ENCODE data around the gene TBCD.

The TBCD gene

GRCh38 chr17:82923366-82924113 lies 171.7 kb downstream of the TBCD start:
- no peak for DNase-seq (ENCODE audit: low read depth in 3 of 3)

- DNase-seq (ENCODE audit: low read depth in 3 of 3), result no peak
Measured at GRCh38 chr17:82924214-82924613, 172.3 kb downstream of the TBCD start.

GRCh38 chr17:82924812-82925211 lies 172.9 kb downstream of the TBCD start:
- no peak for DNase-seq (ENCODE audit: low read depth in 3 of 3)

GRCh38 chr17:82925336-82925735 lies 173.5 kb downstream of the TBCD start:
- no peak for DNase-seq (ENCODE audit: low read depth in 3 of 3)

- no peak for DNase-seq (ENCODE audit: low read depth in 3 of 3)
Measured at GRCh38 chr17:82926081-82926480, 174.2 kb downstream of the TBCD start.

GRCh38 chr17:82926716-82927115 lies 174.9 kb downstream of the TBCD start:
- DNase-seq (ENCODE audit: low read depth in 3 of 3), result no peak

- no peak for DNase-seq (ENCODE audit: low read depth in 3 of 3)
Measured at GRCh38 chr17:82927311-82927660, 175.4 kb downstream of the TBCD start.

GRCh38 chr17:82927661-82928601 lies 176.1 kb downstream of the TBCD start:
- DNase-seq (ENCODE audit: low read depth in 3 of 3), result no peak

- no peak for DNase-seq (ENCODE audit: low read depth in 3 of 3)
Measured at GRCh38 chr17:82929011-82929622, 177.3 kb downstream of the TBCD start.

- DNase-seq (ENCODE audit: low read depth in 3 of 3), result no peak
Measured at GRCh38 chr17:82929676-82930042, 177.8 kb downstream of the TBCD start.

GRCh38 chr17:82930043-82930923 lies 178.4 kb downstream of the TBCD start:
- DNase-seq (ENCODE audit: low read depth in 3 of 3), result no peak

- DNase-seq (ENCODE audit: low read depth in 3 of 3), result no peak
Measured at GRCh38 chr17:82930924-82931698, 179.2 kb downstream of the TBCD start.

- DNase-seq (ENCODE audit: low read depth in 3 of 3), result no peak
Measured at GRCh38 chr17:82931699-82932517, 180.0 kb downstream of the TBCD start.

- DNase-seq (ENCODE audit: low read depth in 3 of 3), result no peak
Measured at GRCh38 chr17:82932518-82933310, 180.8 kb downstream of the TBCD start.

GRCh38 chr17:82933911-82934310 lies 182.0 kb downstream of the TBCD start:
- no peak for DNase-seq (ENCODE audit: low read depth in 3 of 3)

- DNase-seq (ENCODE audit: low read depth in 3 of 3), result no peak
Measured at GRCh38 chr17:82935966-82936767, 184.3 kb downstream of the TBCD start.

GRCh38 chr17:82936768-82937171 lies 184.9 kb downstream of the TBCD start:
- no peak for DNase-seq (ENCODE audit: low read depth in 3 of 3)

All from stimulated activated CD4-positive, alpha-beta T cell treated with anti-CD3 and anti-CD28 coated beads, TNF-alpha, amount 100 ng/mL, for 48 hours (primary cell).